Activated CD4-positive, alpha-beta T cell treated with anti-CD3 and anti-CD28 coated beads for 24 hours (primary cell): ENCODE measurements around the gene DENND2A.

ENCODE experiments used
- DNase-seq, 2 donors: peaks; one replicate each; pipeline ENCODE4 v3.0.0-alpha.2; 2020; ENCODE audit warnings: low read depth in 2 of 2

DENND2A gene

GRCh38 chr7:140619176-140619575 is 21.4 kb downstream of the DENND2A start:
- no peak for DNase-seq

DNA sequence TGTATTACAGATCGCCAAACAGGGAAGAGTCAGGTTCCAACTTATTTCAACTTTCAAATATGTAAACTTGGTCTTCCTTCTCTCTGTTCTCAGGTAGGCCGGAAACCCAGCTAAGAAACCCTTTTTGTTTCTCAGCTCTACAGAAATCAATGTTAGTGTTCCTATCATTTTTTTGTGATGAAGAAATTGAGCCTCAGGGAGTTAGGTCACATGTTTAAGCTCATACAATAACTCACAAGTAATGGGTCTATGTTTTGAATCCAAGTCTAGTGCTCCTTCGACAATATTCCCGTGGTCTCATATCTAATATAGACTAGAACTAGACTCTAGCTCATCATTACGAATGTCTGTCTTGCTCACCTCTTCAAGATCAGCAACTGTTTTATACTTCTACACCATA is 22.3 kb downstream of the DENND2A start:
- no peak for DNase-seq

- no peak for DNase-seq
Observed at GRCh38 chr7:140617081-140617480, 23.5 kb downstream of the DENND2A start.

DNA sequence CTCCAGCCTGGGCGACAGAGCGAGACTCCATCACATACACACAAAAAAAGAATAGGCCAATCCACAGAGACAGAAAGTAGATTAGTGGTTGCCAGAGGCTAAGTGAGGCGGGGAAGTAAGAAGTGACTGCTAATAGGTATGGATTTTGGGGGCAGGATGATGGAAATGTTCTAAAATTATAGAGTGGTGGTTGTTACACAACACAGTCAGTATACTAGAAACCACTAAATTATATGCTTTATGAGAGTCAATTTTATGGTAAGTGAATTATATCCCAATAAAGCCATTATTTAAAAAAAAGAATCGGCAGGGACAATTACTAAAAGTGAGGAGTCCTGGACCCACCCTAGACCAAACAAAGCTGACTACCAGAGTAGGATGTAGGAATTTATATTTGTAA is 24.3 kb downstream of the DENND2A start:
- no peak for DNase-seq

DNA sequence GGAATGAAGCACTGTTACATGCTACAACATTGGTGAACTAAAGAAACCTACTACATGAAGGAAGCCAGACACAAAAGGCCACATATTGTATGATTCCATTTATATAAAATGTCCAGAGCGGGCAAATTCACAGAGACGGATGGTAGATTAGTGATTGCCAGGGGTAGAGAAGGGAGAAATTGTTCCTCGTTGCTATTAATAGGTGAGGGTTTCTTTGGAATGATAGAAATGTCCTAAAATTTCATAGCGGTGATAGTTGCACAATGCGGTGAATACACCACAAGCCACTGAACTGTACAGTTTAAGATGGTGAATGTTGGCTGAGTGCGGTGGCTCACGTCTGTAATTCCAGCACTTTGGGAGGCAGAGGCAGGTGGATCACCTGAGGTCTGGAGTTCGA is 29.0 kb downstream of the DENND2A start:
- DNase-seq, result no peak

DNA sequence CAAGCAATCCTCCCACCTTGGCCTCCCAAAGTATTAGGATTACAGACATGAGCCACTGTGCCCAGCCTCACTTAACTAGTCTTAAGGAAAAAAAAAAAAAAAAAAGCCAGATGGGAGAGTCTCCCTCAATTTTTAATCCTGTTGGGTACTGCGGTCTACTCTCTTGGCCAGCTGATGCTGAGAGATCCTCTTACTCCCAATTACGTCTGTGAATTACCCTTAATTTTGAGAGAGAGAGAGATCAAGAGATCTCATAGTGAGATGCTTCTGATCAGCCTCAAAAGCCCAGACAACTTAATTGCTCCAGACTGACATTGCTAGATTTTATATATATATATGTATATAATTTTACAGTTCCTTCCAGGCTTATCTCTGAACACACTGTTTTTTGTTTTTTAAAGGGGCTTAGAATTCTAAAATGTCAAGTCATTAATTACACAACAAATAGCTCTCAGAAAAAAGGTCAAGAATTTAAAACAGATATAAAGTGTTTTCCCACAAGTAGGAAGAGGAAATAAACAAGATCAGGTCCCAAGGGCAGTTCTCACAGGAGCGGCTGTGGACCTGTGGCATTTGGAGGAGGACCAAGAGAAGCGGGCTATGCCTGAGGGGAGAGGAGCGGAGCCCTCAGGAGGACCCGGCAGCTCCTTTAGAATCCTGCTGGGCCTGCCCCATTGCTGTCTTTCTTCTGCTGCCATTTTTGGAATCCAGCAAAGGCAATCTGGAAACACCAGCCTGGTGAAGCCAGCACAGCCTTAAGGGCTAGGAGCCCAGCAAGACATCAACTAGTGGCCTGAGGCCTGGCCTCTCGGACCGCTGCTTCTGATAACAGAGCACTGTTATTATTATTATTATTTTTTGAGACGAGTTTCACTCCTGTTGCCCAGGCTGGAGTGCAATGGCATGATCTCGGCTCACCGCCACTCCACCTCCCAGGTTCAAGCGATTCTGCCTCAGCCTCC is 30.1 kb downstream of the DENND2A start:
- no peak for DNase-seq

GRCh38 chr7:140609646-140610045 is 31.0 kb downstream of the DENND2A start:
- no peak for DNase-seq

DNA sequence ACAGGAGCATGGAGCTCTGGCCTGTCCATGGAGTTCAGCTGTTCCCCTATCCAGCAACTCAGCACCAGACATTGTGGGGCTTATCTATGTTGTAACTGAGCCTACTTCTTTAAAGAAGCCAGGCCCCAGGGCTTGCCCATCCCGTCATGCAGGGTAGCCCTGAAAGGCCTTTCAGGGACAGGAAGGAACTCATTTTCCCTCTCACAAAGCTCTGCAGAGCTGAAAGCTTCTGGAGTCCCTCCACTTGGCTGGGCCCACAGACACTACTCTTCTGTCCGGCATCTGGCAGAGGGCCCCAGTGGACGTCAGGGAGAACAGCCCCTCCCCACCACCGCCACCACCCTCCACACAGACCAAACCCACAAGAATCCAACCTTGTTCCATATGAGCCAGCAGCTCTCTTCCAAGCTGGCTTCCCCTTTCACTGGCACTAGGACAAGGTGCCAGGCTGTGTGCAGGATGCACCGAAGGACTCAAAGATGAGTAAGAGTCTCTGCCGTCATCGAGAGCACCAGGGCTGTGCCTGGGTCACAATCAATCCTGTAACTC is 33.1 kb downstream of the DENND2A start:
- DNase-seq, result no peak

DNA sequence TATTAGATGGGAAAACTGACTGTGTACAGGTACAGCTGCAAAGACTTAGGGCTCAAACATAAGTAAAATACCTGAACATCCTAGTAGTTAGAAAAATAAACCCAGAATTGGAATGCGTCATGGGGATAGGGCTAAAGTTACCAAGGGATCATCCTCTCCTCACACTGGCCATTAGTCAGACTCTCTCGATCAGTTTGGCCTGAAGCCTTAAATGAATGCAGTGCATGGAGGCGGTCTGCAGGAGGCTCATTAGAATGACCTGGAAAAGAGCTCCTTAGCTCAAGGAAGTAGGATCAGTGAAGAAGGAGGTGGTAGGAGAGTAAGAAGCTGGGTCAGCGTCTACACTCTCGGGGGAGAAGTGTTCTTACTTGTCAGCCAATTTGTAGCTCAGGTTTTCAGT is 35.3 kb downstream of the DENND2A start:
- DNase-seq, result no peak

DNA sequence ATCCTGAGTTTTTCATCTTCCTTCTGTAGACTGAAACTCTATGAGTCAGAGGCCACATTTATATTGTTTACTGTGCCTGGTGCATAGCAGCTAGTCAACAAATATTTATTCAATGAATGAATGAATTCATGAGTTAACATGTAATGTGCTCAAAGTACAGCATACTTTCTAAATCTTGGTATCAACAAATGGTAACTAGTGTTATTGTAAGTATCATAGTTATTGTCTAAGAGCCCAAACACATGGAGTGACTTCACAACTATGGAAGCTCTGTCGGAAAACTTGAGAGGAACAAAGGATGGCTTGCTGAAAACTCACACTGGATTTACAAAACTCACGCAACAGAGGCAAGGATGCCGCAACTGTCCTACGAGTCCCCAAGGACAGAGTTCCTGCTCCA is 35.9 kb downstream of the DENND2A start:
- DNase-seq, result no peak

DNA sequence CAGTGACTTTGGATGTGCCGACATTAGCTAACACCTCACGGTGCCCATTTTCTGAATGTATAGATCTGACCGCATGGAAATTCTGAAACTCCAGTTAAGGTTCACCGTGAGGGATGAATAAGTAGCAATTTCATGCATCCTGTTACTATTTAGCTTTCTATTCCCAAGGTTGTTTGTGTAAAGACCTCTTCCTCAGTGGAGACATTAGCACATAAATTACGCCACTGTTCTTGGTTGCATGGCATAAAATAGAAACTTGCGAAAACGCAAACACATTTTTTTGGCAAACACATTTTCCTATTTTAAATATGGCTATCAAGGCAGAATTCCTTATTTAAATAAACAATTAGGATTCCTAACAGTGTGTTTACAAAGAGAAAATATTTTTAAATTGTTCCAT is 36.5 kb downstream of the DENND2A start:
- DNase-seq, result no peak

DNA sequence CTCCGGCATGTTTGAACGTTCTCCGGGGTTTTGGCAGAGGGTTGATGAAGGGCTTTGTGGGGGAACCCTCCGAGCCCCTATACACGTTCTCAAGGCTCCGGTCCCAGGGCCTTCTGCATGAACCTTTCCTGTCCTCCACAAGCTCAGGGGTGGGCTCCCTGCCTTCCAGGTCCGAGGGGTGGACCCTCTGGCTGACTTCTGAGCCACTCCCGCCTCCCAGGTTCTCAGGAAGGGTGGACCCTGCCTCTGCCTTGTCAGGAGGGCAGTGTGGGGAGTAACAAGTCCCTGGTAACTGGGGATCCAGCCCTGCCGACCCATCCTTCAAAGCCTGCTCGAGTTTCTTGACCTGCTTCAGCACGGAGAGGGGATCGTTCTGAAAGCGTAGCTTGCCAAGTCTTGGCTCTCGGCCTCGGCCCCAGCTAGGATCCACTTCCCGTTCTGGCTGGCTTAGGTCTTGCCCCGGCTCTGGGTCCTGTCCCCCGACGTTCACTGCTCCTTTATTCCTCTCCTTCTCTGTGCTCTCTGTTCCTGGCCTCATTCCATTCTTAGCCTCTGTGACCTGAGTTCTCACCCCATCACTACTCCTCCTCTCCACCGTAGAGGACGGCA is 38.9 kb downstream of the DENND2A start:
- DNase-seq, result no peak

GRCh38 chr7:140600341-140600740 is 40.3 kb downstream of the DENND2A start:
- no peak for DNase-seq

- DNase-seq, result no peak
Observed at GRCh38 chr7:140597428-140597949, 43.1 kb downstream of the DENND2A start.

DNA sequence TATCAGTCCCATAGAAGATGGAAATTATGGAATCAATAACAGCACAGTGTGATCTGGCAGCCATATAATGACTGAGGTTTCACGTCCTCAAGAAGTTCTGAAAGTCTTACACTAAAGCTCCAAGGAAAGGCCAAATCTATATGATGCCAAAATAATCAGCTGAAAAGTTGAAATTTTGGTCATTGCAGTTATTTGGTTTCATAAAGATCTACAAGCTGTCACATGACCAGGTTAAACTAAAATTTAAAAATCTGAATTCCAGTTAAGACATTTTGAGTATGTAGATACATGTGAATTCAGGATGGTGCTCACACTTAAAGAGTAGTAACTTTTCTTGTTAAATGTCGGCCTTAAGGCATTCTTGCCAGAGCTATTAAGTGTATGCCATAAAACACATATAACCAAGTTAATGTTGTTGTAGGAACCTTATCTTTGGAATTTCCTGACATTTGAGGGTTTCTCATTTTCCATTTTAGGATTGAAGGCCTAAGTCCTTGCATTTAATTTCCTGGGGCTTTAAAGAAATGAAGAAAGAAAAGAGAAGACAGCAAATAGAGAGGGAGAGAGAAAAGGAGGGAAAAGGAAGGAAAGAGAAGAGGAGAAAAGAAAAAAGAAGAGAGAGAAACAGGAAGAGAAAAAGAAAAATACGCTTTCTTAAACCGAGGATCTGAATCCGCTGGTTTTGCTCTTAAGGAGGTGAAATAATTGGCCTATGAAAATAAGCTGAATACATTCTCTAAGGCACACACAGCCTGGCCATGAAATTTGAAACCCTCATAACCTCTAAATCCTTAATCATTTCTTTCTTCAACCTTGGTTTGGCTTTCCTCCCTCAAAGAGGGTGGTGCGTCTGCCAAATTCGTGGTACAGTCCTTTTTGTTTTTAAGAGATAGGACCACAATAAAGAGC is 43.8 kb downstream of the DENND2A start:
- DNase-seq, result no peak

GRCh38 chr7:140595468-140596092 is 45.0 kb downstream of the DENND2A start:
- no peak for DNase-seq

DNA sequence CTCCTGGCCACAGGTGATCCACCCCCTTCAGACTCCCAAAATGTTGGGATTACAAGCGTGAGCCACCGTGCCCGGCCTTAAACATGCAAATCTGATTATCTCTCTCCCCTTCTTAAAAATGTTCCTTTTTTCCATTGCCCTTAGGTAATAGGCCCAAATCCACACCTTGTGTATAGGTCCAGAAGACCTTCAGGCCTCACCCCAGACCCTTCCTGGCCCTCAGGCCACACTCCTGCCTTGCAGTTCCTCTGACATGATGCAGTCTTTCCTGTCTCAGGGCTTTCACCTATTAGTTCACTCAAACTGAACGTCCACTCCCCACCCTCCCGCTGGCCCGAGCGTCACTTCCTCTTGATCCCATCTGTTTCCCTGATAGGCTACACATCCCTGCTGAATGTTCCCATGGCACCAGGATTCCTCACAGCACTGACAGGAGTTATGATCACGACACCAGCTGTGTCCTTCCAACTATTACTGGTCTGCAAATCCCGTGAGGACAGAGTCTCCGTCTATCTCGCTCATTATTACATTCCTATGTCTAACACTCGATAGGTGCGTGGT is 46.4 kb downstream of the DENND2A start:
- DNase-seq, result no peak

- no peak for DNase-seq
Observed at GRCh38 chr7:140593672-140593982, 47.0 kb downstream of the DENND2A start.

GRCh38 chr7:140592964-140593671 is 47.5 kb downstream of the DENND2A start:
- DNase-seq, result no peak

DNA sequence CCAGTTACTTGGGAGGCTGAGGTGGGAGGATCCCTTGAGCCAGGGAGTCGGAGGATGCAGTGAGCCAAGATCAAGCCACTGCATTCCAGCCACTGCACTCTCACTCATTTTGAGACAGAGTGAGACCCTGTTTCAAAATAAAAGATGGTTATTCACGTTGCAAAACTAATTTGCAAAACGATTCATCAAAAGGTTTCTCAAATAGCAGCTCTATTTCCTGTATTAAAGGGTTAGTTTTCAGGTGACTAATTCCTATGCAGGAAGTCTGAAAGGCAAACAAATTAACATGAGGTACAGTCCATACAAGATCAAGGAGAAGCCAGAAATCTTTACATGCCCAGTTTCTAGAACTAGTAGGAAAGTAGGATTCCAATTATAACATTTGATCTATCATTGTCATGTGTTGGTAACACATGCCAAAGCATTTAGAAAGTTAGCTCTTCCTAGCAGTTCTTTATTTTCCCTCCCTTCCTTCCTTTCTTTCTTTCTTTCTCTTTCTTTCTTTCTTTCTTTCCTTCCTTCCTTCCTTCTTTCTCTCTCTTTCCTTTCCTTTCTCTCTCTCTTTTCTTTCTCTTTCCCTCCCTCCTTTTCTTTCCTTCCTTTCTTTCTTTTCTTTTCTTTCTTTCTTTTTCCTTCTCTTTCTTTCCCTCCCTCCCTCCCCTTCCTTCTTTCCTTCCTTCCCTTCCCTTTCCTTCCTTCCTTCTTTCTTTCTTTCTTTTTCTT is 49.3 kb downstream of the DENND2A start:
- DNase-seq, result no peak
